AG09319 (cell line): ENCODE measurements around the gene FAM110D.

ENCODE experiments used
- DNase-seq: peaks from one replicate; pipeline ENCODE4 v3.0.0-alpha.2; 2010; ENCODE audit warnings: low read depth; ENCODE audit errors: extremely low read depth
- TF ChIP-seq, protein P1 (sequence below): IDR thresholded peaks from 2 replicates; pipeline ENCODE4 v1.5.1; 2011; ENCODE audit warnings: low read depth, mild to moderate bottlenecking, inconsistent platforms, low read length, moderate library complexity

The FAM110D gene

DNA sequence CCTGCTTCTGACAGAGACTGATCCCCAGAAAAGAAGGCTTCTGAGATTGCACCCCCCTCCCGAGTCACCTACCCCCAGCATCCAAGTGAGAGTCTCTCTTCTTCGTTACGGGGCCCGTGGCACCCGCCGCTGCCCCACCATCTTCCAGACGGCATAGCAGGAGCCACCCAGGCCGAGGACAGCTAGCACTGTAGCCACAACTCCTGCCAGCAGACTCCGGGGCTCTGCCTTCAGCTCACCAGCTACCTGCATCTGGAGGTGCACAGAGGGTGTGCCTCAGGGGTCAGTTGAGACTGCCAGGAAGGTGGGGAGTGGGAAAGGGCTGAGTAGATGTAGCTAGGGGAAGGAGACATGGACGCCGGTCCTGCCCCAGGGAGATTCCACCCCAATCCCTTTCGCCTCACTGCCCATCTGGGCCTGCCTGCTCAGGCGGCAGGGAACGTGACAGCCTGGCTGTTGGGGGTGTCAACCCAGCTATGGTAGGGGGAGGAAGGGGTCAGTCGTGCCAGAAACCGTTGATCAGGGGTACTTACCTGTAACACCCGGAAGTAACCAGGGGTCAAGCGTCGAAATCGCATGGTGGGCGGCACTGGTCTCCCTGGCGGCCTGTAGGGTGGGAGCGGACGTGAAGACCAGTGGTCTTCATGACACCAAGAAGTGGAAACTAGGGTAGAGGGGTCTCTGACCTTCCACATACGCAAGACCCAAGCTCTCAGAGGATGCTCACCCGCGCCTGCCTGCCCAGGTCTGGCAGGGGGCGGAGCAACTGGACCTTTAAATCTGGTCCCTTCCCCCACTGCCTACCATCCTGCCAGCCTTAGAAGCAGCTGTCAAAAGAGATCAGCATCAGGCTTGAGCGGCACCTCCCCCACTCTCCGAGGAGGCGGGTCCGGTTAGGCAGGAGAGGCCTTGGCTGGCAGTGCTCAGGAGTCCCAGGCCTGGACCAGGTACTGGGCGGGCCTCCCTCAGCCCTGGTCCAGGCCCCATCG is 12.5 kb downstream of the FAM110D start, which contains the start of gene ZNF593OS:
TSS of gene ZNF593OS (minus strand) at position 749 of the 989 bp plus-strand sequence. CDS start at position 578, 171 bp downstream.
- DNase-seq = no peak
- TF ChIP-seq, protein P1, sequence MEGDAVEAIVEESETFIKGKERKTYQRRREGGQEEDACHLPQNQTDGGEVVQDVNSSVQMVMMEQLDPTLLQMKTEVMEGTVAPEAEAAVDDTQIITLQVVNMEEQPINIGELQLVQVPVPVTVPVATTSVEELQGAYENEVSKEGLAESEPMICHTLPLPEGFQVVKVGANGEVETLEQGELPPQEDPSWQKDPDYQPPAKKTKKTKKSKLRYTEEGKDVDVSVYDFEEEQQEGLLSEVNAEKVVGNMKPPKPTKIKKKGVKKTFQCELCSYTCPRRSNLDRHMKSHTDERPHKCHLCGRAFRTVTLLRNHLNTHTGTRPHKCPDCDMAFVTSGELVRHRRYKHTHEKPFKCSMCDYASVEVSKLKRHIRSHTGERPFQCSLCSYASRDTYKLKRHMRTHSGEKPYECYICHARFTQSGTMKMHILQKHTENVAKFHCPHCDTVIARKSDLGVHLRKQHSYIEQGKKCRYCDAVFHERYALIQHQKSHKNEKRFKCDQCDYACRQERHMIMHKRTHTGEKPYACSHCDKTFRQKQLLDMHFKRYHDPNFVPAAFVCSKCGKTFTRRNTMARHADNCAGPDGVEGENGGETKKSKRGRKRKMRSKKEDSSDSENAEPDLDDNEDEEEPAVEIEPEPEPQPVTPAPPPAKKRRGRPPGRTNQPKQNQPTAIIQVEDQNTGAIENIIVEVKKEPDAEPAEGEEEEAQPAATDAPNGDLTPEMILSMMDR = no peak

DNA sequence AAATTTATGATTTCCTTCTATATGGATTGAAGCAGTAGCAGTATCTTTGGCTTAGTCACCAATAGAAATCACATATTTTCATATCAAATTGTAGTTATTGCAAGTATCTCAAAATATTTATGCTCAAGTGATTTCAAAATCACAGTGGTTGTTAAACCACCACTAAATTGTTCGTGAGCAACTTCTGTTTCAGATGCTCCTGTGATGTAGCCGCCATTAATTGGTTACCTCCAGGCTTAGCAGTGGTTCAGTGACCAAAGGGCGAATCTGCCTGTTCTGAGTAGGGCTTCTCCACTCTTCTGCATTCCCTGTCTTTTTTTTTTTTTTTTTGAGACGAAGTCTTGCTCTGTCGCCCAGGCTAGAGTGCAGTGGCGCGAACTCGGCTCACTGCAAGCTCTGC is 16.5 kb downstream of the FAM110D start:
- TF ChIP-seq, protein P1 = no peak
- DNase-seq = no peak

DNA sequence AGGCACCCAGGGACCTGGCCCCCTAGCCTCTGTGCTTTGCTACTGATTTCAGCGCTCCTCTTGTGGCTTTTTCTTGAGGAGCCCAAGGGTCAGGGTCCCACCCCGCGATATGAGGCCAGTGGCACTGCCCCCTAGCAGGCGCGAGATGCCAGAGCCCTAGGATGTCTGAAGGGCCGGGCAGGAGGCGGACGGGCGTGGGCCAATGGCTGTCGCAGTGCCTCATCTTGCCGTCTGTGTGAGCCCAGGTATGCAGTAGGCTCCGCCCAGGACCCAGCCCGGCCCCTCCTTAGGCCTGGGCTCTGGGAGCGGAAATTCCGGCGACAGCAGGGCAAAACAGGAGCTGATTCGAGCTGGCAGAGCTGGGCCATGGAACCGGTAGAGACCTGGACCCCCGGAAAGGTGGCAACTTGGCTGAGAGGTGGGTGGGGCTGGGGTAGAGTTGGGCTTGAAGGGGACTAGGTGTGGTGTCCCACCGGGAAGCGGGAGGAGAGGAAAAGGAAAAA is 18.4 kb downstream of the FAM110D start, which contains the start of gene CNKSR1:
TSS of gene CNKSR1 (plus strand) at position 310 of the 503 bp plus-strand sequence. CDS start at position 367, 57 bp downstream.
- no peak for DNase-seq

DNA sequence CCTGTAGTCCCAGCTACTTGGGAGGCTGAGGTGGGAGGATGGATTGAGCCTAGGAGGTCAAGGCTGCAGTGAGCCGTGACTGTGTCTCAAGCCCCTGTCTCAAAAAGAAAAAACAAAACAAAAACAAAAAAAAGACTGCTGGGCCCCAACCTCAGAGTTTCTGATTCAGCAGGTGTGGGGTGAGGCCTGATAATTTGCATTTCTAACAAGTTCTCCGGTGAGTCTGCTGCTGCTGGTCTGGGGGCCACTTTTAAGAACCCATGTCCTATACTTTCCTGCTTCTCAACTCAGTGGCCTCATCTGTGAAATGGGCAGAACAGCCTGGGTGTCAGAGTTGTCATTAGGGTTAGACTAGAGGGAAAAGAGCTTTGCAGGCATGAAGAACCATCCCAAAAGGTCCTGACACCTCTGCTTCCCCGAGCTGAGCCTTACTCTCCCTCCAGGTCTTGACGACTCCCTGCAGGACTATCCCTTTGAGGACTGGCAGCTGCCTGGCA is 21.2 kb downstream of the FAM110D start:
- no peak for DNase-seq
- TF ChIP-seq, protein P1 = no peak

More for the DNA sequence above, 18.4 kb downstream of the FAM110D start, which contains the start of gene CNKSR1:
- TF ChIP-seq, protein P1 = no peak

DNA sequence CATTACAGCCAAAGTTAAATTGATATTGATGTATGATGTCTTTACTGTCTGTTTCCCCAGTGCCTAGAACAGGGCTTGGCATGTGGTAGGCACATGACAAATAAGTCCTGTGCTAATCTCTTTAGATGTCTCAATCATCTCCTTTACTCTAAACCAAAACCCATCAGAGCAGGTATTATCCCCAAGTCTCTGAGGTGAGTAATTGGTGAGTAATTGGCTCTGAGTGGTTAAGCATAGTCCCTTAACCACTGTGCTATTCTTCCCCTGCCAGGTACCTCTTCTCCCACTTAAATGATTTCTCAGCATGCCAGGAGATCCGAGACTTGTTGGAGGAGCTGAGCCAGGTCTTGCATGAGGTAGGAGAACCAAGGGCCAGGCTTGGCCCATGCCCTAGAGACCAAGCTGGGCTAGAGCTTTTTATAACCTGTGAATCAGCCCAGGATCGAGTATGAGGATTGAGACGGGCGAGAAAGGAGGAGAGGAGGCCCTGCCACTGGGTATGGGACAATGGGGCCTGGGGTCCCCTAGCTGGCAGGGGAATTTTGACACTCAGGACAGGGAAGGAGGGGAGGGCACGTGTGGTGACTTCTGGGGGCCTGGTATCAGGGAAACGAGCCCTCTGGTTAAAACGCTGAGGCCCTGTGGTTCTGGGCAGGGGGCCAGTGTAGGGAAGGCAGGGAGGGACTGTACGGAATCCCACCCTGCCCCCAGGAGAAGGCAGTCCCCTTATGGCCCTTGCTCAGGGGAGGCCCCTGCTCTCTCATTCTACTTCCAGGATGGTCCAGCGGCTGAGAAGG is 22.9 kb downstream of the FAM110D start:
- DNase-seq = no peak
- TF ChIP-seq, protein P1 = no peak

DNA sequence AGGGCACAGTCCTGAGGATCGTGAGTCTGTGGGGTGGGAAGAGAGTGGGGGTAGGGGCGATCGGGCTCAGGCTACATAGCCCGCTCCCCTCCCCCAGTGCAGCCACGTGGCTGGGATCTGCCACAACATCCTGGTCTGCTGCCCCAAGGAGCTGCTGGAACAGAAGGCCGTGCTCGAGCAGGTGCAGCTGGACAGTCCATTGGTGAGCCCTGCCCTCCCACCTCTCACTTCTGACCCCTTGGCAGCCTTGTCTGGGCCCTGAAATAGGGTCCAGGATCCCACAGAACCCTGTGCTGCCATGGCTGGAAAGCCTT is 23.5 kb downstream of the FAM110D start:
- no peak for DNase-seq
- TF ChIP-seq, protein P1 = no peak
